Right lobe of liver (tissue), 6 donors: ENCODE data around the gene IPMK. TPM values are rescaled to one million over a fixed set of nuclear protein-coding genes. Genes with fewer than 3 reads are reported as not detected.

Experiments
- ATAC-seq, 4 donors: fragments of 200-7000 bp; cut with Tn5 transposase; one replicate each; pipeline ENCODE4 v1.9.1; 2020; ENCODE audit warnings: mild to moderate bottlenecking in 4 of 4, moderate library complexity in 4 of 4
- DNase-seq, 3 donors: peaks; one replicate each; pipeline ENCODE4 v3.0.0-alpha.2; 2020
- H3K27ac ChIP-seq, 3 donors: fragments of 200-600 bp; one replicate each; pipeline ENCODE4 v1.8.0; 2022
- H3K27me3 ChIP-seq, 2 donors: fragments of 200-600 bp; one replicate each; pipeline ENCODE4 v1.8.0; 2022
- H3K36me3 ChIP-seq, 4 donors: fragments of 200-600 bp; sonication (generic) in 1 of 4; one replicate each; pipeline versions ENCODE4 v1.5.1 to v1.8.0; 2017 to 2022; ENCODE audit warnings: control low read depth in 1 of 4
- H3K4me1 ChIP-seq, 4 donors: fragments of 200-600 bp; sonication (generic) in 1 of 4; one replicate each; pipeline versions ENCODE4 v1.5.1 to v1.8.0; 2017 to 2022; ENCODE audit warnings: control low read depth in 1 of 4
- H3K4me3 ChIP-seq, 3 donors: fragments of 200-600 bp; one replicate each; pipeline ENCODE4 v1.8.0; 2022
- H3K9me3 ChIP-seq, 4 donors: fragments of 200-600 bp; sonication (generic) in 1 of 4; one replicate each; pipeline versions ENCODE4 v1.5.1 to v1.8.0; 2017 to 2022; ENCODE audit warnings: control low read depth in 1 of 4
- POLR2A ChIP-seq: fragments of 450-650 bp; IDR thresholded peaks from one replicate; pipeline ENCODE4 v1.6.1; 2017; ENCODE audit warnings: antibody characterized with exemption, mild to moderate bottlenecking
- WGBS: methylation state at CpG from one replicate; pipeline ENCODE4 v1.1.6; 2018; ENCODE audit warnings: low coverage, low lambda C conversion rate; ENCODE audit not compliant: insufficient coverage; ENCODE audit errors: missing lambda C conversion rate; 5-methylcytosine and 5-hydroxymethylcytosine counted together
- intact Hi-C, 2 donors: fragments of 100-400 bp; cut with DNase I; formaldehyde crosslinking; loops; one replicate each; pipeline versions ENCODE4 v1.11.2 to v1.14.1; 2022
- total RNA-seq, 6 experiments: library from RNA; depleted of rRNA in 2 of 6; stranded (reverse); fragments of >200 nt in 2 of 6; fragmentation: NEBNext Ultra II Directional in 3 of 6; extraction: Animal tissue kit (Norgen Biotek cat#: 25700) in 3 of 6; gene quantifications; one replicate each; pipeline versions ENCODE4 v1.1.0 to v1.2.4, GENCODE V29; 2016 to 2023
- TF ChIP-seq, protein P1 (sequence below), 4 donors: fragments of 200-600 bp in 3 of 4; fragments of 450-650 bp in 1 of 4; IDR thresholded peaks; one replicate each; pipeline versions ENCODE4 v1.5.1 to v1.8.0; 2016 to 2022; ENCODE audit warnings: antibody characterized with exemption in 4 of 4, mild to moderate bottlenecking in 2 of 4
- donor health status: DM: no; HTN: yes; CAD: no.
- donor health status: DM: no; HTN: no; CAD: no.
- donor health status: DM: no; HTN: no; CAD: no.
- donor health status: DM: no; HTN: yes; CAD: no.
- donor health status: DM: no; HTN: yes; CAD: no.

The IPMK gene
- total RNA-seq, 6 experiments from 2014 or later, result 2.8 to 8.1 (median 4.7) TPM

DNA sequence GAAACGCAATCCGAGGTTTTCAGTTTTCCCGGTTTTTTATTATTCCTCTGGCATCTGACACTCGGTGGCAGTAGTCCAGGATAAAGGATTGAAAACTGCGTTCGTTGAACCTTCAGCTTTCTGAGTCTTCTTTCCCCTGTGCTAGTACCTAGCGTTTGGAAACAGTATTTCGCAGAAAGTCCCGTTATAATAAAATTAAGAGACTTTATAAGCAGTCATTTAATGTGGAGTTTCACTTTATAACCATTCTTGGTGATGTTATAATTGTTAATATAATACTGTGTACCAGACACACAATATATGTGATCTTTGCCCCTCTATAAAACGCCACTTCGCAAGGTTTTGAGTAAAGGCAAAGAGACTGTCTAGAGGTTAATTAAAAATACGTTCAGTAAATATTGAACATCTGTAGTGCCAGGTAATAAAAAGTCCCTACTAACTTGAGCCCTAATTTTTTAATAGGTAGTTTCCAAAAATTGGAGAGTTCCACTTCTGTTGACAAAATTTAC, 2.1 kb upstream of the IPMK start:
- Histone ChIP-seq H3K27me3 (no peaks in the 10 kb centered on the region), H3K9me3 (no peaks in the 10 kb centered on the region), H3K27ac (peak overlapping the region; percentile 82 to 90 (median 86)), H3K36me3 (no peaks in the 10 kb centered on the region), H3K4me1 (peaks cover 0 to 20% (median 6%) of the 10 kb centered on the region in 4 donors), H3K4me3 (peak overlapping the region; percentile 63 to 77 (median 66))
- WGBS, result 6% methylated on average over 12 of the region's 12 CpGs
- TF ChIP-seq, protein P1, sequence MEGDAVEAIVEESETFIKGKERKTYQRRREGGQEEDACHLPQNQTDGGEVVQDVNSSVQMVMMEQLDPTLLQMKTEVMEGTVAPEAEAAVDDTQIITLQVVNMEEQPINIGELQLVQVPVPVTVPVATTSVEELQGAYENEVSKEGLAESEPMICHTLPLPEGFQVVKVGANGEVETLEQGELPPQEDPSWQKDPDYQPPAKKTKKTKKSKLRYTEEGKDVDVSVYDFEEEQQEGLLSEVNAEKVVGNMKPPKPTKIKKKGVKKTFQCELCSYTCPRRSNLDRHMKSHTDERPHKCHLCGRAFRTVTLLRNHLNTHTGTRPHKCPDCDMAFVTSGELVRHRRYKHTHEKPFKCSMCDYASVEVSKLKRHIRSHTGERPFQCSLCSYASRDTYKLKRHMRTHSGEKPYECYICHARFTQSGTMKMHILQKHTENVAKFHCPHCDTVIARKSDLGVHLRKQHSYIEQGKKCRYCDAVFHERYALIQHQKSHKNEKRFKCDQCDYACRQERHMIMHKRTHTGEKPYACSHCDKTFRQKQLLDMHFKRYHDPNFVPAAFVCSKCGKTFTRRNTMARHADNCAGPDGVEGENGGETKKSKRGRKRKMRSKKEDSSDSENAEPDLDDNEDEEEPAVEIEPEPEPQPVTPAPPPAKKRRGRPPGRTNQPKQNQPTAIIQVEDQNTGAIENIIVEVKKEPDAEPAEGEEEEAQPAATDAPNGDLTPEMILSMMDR (IDR thresholded peaks at IDR 0.05), result no peak
- TF ChIP-seq POLR2A, result no peak
- DNase-seq (no peak), ATAC-seq (no peak)
- intact Hi-C loops, result no loop called here

DNA sequence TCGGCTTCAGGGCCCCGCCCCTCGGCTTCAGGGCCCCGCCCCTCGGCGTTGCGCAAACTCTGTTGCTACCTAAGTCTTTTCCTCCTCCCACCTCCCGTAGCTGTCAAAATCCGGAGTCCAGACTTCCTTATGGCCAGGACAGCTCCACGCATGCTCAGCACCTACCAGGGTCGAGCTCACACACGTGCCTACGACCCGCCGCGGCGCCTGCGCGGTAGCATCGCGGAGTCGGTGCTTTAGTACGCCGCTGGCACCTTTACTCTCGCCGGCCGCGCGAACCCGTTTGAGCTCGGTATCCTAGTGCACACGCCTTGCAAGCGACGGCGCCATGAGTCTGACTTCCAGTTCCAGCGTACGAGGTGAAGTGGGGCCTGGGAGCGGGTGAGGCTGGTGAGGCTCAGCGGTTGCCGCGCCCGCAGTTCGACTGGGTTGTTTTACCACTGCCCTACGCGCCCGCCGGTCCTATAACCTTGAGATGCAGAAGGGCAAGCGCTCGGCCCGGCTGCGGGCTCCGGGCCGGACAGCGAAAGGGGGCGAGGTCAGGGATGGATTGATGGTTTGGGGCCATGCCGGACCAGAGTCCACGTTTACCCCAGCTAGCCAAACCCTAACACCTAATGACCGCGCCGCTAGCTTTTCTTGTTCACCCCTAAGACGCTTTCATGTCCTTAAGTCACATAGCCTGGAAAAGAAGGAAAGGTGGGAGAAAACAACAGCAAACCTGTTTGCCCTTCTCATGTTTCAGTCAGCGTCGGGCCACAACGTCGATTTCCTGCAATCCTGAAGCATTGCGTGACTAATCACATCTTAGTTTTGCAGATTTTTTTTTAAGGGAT, 1.5 kb upstream of the IPMK start, which contains the start of gene CISD1:
Gene CISD1 (plus strand): TSS at position 217 of the 836 bp plus-strand sequence. CDS start 112 bp downstream, at position 329.
- peak; percentile 80 to 89 (median 83) for ATAC-seq
- no peaks in the 10 kb centered on the region for H3K36me3 ChIP-seq
- WGBS, result under 1% methylated on average over 27 of the region's 66 CpGs
- no peaks in the 10 kb centered on the region for H3K9me3 ChIP-seq
- H3K27ac ChIP-seq, result peak within 1 kb of the TSS; percentile 82 to 90 (median 86)
- peak; percentile 78 for TF ChIP-seq POLR2A
- TF ChIP-seq, protein P1 (IDR thresholded peaks at IDR 0.05), result no peak
- intact Hi-C loops, result no loop called here
- H3K27me3 ChIP-seq, result no peaks in the 10 kb centered on the region
- H3K4me1 ChIP-seq, result peaks cover 0 to 19% (median 6%) of the 10 kb centered on the region in 4 donors
- peak within 1 kb of the TSS; percentile 63 to 77 (median 66) for H3K4me3 ChIP-seq
- DNase-seq, result peak; percentile 97 to 99 (median 98)

DNA sequence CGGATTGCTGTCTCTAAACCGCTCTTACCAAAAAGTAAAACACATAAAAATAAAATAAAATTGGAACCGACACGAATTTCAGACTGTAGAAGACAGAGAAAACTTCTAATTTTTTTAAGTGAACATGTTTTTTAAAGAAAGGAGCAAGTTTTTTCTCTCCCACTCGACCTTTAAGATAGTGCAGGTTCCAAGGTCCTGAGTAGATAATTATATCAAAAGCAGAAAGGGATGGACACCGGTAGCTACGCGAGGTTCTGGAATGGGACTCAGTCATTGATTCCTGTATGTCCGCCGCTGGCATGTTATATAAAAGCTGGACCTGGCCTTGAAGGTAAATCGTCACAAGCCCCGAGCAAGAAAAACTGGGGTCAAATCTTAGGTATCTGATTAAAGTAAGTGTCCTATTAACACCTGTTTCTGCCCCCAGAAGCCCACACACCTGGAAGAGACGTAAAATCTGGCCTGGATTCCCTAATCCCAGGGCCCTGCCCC, 806 bp upstream of the IPMK start:
- DNase-seq (no peak), ATAC-seq (peak; percentile 4 to 20 (median 6))
- intact Hi-C loops, result no loop called here
- Histone ChIP-seq H3K4me3 (peak overlapping the region; percentile 63 to 77 (median 66)), H3K4me1 (peaks cover 0 to 19% (median 6%) of the 10 kb centered on the region in 4 donors), H3K9me3 (no peaks in the 10 kb centered on the region), H3K36me3 (no peaks in the 10 kb centered on the region), H3K27ac (peak overlapping the region; percentile 82 to 90 (median 83)), H3K27me3 (no peaks in the 10 kb centered on the region)
- WGBS, result under 1% methylated on average over 12 of the region's 13 CpGs
- no peak for TF ChIP-seq POLR2A
- TF ChIP-seq, protein P1 (IDR thresholded peaks at IDR 0.05), result no peak

DNA sequence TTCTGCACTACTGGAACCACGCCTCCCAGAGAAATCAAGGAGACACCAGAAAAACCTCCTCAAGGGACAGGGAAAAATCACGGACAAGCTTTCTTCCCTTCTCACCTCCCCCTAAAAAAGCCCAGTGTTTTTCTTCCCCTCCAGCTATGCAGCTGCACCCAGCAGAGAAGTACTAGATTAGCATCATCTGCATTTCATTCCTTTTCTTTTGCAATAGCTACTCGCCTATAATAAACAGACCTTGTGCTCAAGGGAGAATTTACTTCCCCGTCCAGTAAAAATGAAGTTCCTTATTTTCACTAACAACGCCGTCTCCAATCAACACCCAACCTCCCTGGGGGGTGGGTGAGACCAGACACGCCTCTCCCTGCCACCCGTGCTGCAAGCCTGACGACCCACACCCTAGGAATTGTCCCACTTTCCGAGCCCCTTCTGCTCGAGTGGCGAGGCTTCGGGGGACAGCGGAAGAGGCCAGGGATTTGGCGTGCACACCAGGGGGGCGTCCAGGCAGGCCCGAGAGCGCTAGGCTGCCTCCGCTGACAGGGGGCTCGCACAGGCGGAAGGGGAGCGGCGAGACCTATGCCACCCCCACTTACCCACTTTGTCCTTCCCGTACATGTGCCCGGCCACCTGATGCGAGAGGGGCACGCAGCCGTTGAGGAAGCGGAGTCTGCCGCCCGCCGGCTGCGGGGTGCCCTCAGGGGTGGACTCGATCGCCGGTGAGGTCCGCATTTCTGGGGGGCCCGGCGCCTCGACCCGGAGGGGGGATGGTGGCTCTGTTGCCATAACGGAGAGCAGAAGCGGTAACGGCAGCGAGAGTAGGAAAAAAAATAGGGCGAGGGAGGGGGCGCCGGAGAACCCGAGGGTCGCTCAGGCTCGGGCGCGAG, 625 bp downstream of the IPMK start:
- peak overlapping the region; percentile 82 to 90 (median 83) for H3K27ac ChIP-seq
- 0% methylated on average over 30 of the region's 53 CpGs for WGBS

More for the DNA sequence above, 625 bp downstream of the IPMK start:
- H3K4me1 ChIP-seq, result peaks cover 0 to 19% (median 6%) of the 10 kb centered on the region in 4 donors
- H3K27me3 ChIP-seq, result no peaks in the 10 kb centered on the region
- no peaks in the 10 kb centered on the region for H3K36me3 ChIP-seq
- peak overlapping the region; percentile 63 to 77 (median 66) for H3K4me3 ChIP-seq
- intact Hi-C loops, result no loop called here
- DNase-seq (peak; percentile 62 to 70 (median 63)), ATAC-seq (peak in 3 of 4 donors; percentile 1 to 4 (median 1))
- TF ChIP-seq POLR2A, result no peak
- TF ChIP-seq, protein P1 (IDR thresholded peaks at IDR 0.05), result no peak
- no peaks in the 10 kb centered on the region for H3K9me3 ChIP-seq
